IPS-15b (cell line): Measurements from ENCODE around the gene SVIP.
A peak's percentile ranks its signal among the peaks of the same experiment; 100 is the strongest.

Experiments used
- H3K27me3 ChIP-seq: one replicate; pipeline ENCODE4 v1.6.1; 2013; ENCODE audit warnings: low read length; ENCODE audit not compliant: control insufficient read depth, insufficient read depth
- H3K36me3 ChIP-seq: one replicate; pipeline ENCODE4 v1.6.1; 2013; ENCODE audit warnings: low read length; ENCODE audit not compliant: control insufficient read depth, insufficient read depth
- H3K4me1 ChIP-seq: one replicate; pipeline ENCODE4 v1.6.1; 2013; ENCODE audit warnings: mild to moderate bottlenecking, low read length; ENCODE audit not compliant: control insufficient read depth, insufficient read depth
- H3K4me3 ChIP-seq: one replicate; pipeline ENCODE4 v1.5.1; 2013; ENCODE audit warnings: low read depth, low read length
- H3K9ac ChIP-seq: one replicate; pipeline ENCODE4 v1.6.1; 2013; ENCODE audit warnings: low read depth, mild to moderate bottlenecking, low read length
- H3K9me3 ChIP-seq: one replicate; pipeline ENCODE4 v1.6.1; 2013; ENCODE audit warnings: mild to moderate bottlenecking, low read length; ENCODE audit not compliant: control insufficient read depth, insufficient read depth

The SVIP gene

DNA sequence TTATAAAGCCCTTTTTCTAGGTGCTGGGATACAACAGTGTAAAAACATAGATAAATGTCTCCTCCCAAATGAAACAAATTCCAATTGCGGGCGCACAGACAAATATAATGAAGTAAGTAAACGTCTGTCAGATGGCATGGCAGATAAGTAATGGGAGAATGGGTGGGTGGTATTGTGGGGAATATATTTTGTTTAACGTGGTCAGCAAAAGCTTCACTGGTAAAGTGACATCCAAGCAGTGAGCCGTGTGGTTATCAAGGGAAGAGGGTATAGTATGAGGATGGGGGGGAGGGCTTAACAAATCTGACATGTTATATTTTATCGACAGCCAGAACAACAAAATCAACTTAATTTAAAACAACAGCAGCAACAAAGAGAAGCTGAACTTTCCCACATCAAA, 1.2 kb downstream of the SVIP start:
- Histone ChIP-seq H3K27me3 (peaks cover 12% of the 10 kb centered on the region), H3K4me1 (no peaks in the 10 kb centered on the region), H3K36me3 (no peaks in the 10 kb centered on the region), H3K9me3 (no peaks in the 10 kb centered on the region), H3K9ac (no peak overlapping the region), H3K4me3 (peak overlapping the region; percentile 80)

DNA sequence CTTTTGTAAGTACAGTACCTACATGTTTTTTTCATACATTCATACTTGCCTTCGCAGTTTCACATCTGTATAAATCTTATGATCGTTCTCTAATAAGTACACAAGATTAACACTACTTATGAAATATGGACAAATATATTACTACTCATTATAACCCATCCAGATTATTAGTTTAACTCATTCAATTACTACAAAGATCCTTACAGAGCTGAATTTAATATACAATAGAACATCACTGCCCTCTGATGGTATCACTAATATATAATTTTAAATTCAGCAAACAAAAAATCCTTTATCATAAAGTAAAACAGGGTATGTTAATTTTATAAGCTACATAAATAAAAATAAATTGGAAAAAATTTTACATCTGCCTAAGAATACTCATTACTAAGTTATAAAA, 7.4 kb downstream of the SVIP start:
- Histone ChIP-seq H3K4me3 (no peak overlapping the region), H3K36me3 (no peaks in the 10 kb centered on the region), H3K4me1 (no peaks in the 10 kb centered on the region), H3K27me3 (no peaks in the 10 kb centered on the region), H3K9me3 (no peaks in the 10 kb centered on the region), H3K9ac (no peak overlapping the region)

DNA sequence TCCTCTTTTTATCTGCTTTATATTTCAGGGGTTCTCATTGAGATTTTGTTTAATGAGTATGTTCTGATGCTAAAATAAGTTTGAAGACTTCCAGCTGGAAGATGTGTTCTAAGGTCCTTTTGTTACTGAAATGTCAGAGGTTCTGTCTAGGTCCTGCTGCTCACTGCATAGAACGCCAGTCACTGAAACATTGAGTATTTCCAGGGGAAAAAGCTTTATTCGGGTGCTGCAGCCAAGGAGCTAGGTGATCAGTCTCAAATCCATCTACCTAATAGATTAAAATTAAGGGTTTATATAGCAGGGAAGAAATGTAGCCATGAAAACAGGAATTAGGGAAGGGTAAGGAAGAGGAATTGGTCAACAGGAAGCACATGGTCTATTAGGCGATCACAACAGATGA, 19.7 kb downstream of the SVIP start:
- Histone ChIP-seq H3K27me3 (no peaks in the 10 kb centered on the region), H3K9ac (no peak overlapping the region), H3K4me1 (no peaks in the 10 kb centered on the region), H3K9me3 (no peaks in the 10 kb centered on the region), H3K36me3 (no peaks in the 10 kb centered on the region), H3K4me3 (no peak overlapping the region)

DNA sequence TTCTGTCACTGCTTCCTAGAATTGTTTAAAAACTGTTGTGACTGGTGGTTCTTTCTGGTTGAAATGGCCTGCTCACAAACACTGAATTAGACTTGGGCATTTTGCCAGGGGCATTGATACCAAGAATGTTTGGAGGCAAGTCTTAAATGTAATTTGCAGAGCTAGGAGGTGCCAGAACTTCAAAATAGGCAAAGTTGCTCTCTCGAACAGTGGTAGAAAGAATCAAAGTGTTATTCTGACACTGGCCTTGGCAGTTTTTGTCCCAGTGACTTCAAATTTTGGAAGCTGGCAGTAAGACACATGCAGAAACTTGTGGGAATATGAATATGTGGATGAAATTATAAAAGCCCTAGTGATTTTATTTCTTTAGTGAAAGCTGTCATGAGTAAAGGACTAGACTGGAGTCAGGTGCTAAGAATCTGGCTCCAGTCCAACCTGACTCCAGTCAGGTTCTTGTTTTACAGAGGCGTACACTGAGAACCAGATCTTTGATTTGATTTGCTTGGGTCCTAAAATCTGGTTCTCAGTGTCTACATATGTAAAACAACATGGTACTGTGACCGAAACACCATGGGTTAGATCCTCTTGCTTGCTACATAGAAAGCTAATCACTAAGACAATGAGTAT, 20.9 kb downstream of the SVIP start:
- Histone ChIP-seq H3K9ac (no peak overlapping the region), H3K9me3 (no peaks in the 10 kb centered on the region), H3K4me3 (no peak overlapping the region)

DNA sequence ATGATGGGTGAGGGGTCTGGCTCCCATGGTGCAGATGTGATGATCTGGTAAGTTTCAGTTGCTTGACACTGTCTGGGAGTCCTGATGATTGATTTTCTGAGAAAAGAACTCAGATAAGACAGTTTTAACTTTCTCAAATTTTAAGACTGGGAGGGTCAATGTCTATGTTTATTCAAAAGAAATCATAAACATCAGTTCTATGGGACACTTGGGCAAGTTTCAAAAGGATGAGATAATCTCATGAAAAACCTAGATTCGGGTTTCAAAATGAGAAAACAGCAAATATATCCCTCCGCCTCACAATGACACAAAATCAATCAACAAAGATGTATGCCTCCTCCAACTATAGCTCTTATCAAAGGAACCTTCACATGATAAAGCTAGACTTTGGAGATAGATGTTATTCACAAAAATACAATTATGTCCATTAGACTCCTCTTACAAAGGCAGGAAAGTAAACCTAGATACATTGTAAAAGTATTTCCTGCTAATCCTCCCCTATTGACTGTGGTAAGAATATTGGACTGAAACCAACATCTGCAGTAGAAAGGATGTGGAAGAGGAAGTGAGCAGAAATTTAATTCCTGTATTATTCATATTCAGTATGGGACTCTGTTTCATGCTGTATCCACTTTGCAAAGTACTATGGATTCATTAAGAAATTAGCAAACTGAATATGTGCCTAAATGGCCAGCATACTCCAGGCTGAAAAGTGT, 21.6 kb downstream of the SVIP start:
- H3K9me3 ChIP-seq, result no peaks in the 10 kb centered on the region
- H3K4me3 ChIP-seq, result no peak overlapping the region
- no peaks in the 10 kb centered on the region for H3K27me3 ChIP-seq
- H3K9ac ChIP-seq, result no peak overlapping the region
- H3K36me3 ChIP-seq, result no peaks in the 10 kb centered on the region
- H3K4me1 ChIP-seq, result no peaks in the 10 kb centered on the region

More for the DNA sequence above, 20.9 kb downstream of the SVIP start:
- H3K36me3 ChIP-seq, result no peaks in the 10 kb centered on the region
- H3K4me1 ChIP-seq, result no peaks in the 10 kb centered on the region
- no peaks in the 10 kb centered on the region for H3K27me3 ChIP-seq

DNA sequence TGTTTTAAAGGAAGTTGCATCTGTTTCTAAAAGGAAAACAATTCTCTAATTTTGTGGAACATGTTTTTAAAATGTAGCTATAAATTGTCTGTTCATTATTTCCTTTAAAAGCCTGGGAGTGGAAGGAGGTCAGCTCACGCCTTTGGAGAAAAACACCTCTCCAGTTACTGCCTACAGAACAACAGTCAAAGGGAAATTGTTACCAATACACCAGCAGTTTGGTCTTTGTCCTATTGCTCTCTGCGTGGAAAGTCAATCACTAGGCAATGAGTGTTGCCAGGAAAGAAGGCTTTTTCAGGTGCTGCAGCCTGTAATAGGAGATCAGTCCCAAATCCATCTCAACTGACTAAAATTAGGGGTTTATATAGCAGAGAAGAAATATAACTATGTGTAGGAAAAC, 22.2 kb downstream of the SVIP start:
- no peaks in the 10 kb centered on the region for H3K4me1 ChIP-seq
- no peaks in the 10 kb centered on the region for H3K27me3 ChIP-seq
- H3K9me3 ChIP-seq, result no peaks in the 10 kb centered on the region
- no peaks in the 10 kb centered on the region for H3K36me3 ChIP-seq
- H3K4me3 ChIP-seq, result no peak overlapping the region
- no peak overlapping the region for H3K9ac ChIP-seq

DNA sequence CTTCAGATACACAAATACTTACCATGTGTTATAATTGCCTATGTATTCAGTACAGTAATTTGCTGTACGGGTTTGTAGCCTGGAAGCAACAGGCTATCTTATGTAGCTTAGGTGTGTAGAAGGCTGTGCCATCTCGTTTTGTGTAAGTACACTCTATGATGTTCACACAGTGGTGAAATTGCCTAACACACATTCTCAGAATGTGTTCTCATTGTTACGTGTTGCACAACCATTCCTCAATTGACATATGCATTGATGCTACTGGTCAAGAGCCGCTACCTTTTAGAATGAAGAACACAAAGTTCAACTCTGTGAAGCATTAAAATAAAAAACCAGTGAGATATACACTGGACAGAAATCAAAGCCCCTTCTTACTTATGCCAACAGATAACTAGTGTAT, 26.7 kb downstream of the SVIP start:
- Histone ChIP-seq H3K27me3 (no peaks in the 10 kb centered on the region), H3K4me1 (no peaks in the 10 kb centered on the region), H3K36me3 (no peaks in the 10 kb centered on the region), H3K9me3 (no peaks in the 10 kb centered on the region), H3K9ac (no peak overlapping the region), H3K4me3 (no peak overlapping the region)

DNA sequence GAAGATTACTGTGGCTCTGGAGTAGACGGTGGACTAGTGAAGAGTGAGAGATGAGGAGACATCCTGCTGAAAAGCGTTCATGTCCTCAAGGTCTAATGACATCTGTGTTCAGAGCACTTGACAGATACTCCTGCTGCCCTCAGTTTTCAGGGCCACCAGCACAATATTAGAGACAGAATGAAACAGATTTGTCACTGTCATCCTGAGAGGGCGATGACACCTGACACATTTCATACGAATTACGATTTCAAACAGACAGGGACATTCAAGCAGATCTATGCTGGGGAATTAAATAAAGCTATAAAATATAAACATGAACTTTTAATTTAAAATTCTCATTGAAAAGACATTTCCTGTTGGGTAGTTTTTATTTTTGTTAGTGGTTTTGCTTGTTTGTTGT, 29.1 kb downstream of the SVIP start:
- no peaks in the 10 kb centered on the region for H3K4me1 ChIP-seq
- H3K27me3 ChIP-seq, result no peaks in the 10 kb centered on the region
- no peaks in the 10 kb centered on the region for H3K36me3 ChIP-seq

DNA sequence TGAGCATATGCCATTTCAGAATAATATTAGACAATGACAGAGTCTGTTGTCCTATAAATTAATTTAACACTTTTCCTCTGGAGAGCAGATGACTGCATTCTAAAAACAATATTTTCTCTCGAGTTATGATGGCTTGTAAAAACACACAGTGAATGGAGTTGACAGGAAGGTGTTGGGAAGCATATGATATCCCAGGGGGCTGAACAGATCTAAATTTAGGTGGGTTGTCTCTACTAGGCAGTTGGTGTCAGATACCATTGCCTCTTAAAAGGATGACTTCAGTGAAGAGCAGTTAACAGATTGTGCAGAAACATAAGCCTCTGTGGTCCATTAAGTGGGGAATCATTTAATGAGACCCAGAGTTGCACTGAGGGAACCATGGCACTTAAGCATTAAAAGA, 30.7 kb downstream of the SVIP start:
- no peak overlapping the region for H3K4me3 ChIP-seq
- H3K4me1 ChIP-seq, result no peaks in the 10 kb centered on the region
- H3K9me3 ChIP-seq, result no peaks in the 10 kb centered on the region
- H3K36me3 ChIP-seq, result no peaks in the 10 kb centered on the region
- no peak overlapping the region for H3K9ac ChIP-seq
- H3K27me3 ChIP-seq, result no peaks in the 10 kb centered on the region

More for the DNA sequence above, 29.1 kb downstream of the SVIP start:
- Histone ChIP-seq H3K9ac (no peak overlapping the region), H3K4me3 (no peak overlapping the region), H3K9me3 (no peaks in the 10 kb centered on the region)

DNA sequence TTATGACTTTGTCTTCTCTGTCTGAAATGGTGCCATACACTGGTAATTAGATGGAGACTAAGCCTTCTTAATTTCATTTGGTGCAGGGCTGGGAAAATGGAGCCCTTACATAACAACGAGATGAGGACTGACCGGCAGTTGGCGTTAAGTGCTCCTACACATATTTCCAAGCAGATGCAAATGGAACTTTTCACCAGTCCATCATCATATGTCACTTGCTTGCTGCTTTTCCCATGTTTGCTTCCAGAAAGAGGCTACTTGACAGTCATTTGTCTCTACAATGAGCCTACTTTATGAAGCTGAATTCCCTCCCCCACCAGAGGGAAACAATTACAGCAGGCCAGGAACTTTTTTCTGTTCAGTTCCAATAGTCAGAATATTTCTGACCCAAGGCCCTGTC, 32.6 kb downstream of the SVIP start:
- Histone ChIP-seq H3K36me3 (no peaks in the 10 kb centered on the region), H3K4me1 (no peaks in the 10 kb centered on the region), H3K4me3 (no peak overlapping the region), H3K9ac (no peak overlapping the region), H3K9me3 (no peaks in the 10 kb centered on the region), H3K27me3 (no peaks in the 10 kb centered on the region)

DNA sequence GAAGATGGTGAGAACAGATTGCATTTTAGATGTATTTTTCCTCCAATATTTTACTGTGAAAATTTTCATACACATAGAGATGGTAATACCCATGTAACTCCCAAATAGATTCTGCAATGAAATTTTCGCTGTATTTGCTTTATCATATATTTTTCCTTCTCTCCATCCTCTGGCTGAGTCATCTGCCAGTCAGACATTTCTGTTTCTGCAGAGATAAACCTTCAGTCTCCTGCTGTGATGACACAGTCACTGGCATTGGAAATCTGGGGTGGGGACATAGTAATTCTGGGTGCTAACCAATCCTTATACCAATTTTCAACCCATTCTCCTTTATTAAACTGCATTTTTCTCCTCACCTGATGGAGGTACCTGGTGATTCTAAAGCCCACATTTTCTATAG, 33.7 kb downstream of the SVIP start:
- Histone ChIP-seq H3K36me3 (no peaks in the 10 kb centered on the region), H3K9me3 (no peaks in the 10 kb centered on the region), H3K9ac (no peak overlapping the region), H3K4me3 (no peak overlapping the region), H3K27me3 (no peaks in the 10 kb centered on the region), H3K4me1 (no peaks in the 10 kb centered on the region)

DNA sequence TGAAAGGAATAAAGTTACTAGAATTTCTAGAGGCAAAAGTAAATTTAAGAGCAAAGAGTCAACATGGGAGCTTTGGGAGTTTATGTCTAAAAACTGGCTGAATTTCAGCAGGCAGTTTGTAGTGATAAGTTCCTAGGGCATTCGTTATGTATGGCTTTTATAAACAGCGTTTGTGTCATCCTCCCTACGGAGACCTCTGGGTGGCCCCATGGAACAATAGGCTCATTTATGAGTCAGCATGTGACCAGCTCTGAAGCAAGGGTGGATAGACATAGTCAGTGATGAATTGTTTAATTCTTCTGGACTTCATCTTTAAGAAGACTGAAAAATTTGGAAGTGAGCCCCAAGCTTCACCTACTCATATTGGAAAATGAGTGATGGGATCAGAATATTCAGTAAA, 37.1 kb downstream of the SVIP start:
- Histone ChIP-seq H3K27me3 (no peaks in the 10 kb centered on the region), H3K9ac (no peak overlapping the region), H3K36me3 (no peaks in the 10 kb centered on the region), H3K4me1 (no peaks in the 10 kb centered on the region), H3K9me3 (no peaks in the 10 kb centered on the region), H3K4me3 (no peak overlapping the region)
